Activated CD8-positive, alpha-beta memory T cell treated with anti-CD3 and anti-CD28 coated beads, Interleukin-2, amount 50 U/mL, for 24 hours (primary cell): Measurements from ENCODE around the gene PAFAH1B1.
A peak's percentile ranks its signal among the peaks of the same experiment; 100 is the strongest.

Experiments
- DNase-seq: peaks from one replicate; pipeline ENCODE4 v3.0.0-alpha.2; 2020; ENCODE audit errors: extremely low read depth

Gene PAFAH1B1

DNA sequence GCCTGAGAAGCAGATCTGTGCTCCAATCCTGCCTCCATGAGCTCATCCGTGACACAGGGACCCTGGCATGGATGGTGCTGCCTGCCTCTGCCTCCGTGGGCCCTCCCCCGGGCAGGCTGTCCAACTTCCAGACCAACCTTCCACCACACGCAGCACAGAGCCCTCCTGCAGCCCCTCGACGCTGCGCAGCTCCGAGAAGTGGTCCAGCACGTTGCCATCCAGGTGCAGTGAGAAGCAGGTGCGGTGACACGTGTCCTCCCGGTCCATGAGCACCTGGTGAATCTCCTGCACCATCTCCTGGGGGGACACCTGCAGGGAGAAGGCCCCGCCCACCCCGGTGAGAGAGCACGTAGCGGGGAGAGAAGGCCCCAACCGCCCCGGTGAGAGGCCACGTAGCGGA, 109.7 kb downstream of the PAFAH1B1 start:
- DNase-seq, result no peak

GRCh38 chr17:2703606-2704005, 110.2 kb downstream of the PAFAH1B1 start:
- no peak for DNase-seq

DNA sequence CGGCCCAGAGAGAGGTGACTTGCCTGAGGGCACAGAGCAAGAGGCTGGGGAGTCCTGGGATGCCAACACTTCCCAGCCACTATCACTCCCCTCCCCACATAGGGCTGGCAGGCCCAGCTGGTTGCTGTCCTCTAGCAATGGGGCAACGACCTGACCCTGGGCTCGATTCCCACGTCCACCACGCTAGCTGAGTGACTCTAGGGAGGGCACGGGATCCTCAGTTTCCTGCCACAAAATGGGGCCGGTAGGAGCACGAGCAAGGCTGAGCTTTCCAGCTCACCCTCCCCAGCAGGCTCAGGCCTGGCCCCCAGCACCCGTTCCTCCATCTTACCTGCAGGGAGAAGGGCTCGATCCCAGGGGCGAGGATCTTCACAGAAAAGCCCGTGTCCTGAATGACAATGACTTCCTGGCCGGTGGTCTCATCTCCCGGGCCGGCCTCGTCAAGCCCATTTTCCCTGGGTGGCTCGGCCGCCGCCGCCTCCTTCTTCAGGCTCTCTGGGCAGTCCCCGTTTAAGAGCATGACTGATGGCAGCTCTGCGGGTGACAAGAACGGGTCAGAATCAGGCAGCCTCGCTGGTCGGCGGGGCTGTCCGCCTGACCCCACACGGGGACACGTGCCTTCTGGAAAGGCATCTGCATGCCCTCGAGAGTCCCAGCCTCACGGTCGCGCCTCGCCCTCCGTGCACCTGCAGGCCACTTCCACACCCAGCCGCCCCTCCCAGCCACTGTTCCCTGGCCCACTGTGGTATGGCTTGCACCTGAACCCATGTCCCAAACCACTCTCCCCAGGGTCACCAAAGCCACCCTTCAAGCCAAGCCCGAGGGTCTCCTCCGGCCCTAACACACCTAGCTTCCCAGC, 110.8 kb downstream of the PAFAH1B1 start:
- no peak for DNase-seq

DNA sequence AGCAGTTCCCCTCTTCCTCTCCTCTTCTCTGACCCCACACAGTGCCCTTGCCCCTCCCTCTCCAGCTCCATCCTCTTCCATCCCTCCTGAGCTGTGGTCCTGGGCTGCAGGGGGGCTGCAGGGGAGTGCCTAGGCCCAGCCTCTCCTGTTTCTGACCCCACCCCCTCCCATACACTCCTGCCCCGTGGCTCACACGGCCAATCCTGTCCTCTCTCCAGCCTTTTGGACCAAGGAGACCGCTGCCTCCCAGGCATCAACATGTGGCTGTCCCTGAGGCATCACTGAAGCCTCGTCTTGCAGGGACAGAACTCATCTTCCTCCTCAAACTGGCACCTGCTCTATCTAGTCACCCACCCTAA, 111.4 kb downstream of the PAFAH1B1 start:
- no peak for DNase-seq

DNA sequence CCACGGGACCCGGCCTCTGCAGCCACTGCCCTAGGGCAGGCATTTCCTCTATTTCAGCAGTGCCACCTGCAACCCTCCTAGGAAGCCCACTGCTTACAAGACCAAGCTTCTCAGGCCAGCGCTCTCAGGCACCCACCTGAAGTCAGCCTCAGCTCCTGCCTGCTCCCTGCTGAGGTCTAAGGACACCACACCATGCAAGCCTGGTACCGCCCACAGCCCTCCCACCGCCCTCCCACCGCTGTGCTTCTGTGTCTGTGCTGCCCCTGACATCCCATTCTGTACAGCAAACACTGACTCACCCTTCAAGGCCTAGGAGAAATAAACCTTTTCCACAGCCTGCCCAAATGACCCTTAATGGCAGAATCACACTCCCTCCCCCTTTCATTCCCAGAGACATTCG, 111.8 kb downstream of the PAFAH1B1 start:
- no peak for DNase-seq

GRCh38 chr17:2705888-2706795, 112.7 kb downstream of the PAFAH1B1 start:
- DNase-seq, result no peak

GRCh38 chr17:2706911-2707510, 113.6 kb downstream of the PAFAH1B1 start:
- no peak for DNase-seq

DNA sequence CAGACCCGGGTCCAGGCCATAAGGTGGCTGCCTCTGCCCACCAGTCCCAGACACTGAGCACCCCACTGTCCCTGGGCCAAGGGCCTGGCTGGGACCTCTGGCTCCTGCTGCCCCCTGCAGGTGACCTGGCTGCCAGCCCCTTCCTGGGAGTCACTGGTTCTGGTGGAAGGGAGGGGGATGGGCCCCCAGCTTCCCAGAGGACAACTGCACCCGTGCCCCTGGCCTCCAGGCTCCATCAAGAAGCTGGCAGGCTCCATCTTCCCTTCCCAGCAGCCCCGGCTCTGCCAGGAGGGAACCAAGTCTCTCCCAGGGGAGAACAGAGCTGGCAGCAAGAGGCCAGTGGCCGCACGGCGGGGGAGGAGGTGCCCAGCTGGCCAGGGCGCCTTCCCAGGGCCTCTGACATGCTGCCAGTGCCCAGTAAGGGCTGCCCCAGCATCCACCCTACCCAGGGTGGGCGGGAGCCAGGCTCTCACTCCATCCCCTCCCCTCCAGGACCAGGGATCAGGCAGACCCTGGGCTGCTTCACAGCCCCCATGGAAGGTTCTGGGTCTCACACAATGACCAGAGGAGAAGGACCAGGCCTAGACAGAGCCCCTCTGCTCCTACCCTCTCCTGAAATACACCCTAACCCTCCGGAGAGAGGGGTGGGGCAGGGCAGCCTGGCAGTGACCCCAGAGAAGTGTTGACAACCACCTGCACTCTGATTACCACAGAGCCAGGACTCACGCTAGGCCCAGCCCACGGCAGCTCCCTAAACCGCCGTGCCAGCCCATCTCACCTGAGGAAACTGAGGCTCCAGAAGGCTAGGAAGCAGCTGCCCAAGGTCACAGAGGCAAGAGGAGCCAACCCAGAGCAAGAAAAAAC, 114.5 kb downstream of the PAFAH1B1 start:
- no peak for DNase-seq

DNA sequence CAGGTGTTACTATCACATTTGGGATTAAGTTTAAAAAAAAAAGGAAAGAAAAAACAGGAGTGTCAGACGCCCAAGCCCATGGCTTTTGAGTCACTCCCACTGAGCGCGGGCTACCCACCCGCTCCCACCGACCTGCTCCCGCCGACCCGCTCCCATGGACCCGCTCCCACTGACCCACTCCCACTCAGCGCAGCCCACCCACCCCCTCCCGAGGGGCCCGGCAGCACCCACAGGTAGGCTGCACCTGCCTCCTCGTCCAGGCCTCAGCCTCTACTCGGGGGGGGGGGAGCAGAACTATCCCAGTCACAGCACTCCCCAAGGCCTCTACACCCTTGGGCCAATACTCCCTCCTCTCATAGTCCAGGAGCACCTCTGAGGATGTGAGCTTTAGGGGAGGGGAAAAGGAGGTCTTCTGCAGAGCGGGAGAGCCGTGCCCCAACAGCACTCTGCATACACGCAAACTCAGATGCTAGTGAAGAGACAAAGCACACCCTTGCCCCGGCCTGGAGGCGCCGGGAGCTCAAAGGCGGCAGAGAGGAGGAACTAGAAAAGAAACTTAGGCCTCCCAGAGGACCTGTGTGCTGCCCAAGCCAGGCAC, 115.2 kb downstream of the PAFAH1B1 start:
- no peak for DNase-seq

DNA sequence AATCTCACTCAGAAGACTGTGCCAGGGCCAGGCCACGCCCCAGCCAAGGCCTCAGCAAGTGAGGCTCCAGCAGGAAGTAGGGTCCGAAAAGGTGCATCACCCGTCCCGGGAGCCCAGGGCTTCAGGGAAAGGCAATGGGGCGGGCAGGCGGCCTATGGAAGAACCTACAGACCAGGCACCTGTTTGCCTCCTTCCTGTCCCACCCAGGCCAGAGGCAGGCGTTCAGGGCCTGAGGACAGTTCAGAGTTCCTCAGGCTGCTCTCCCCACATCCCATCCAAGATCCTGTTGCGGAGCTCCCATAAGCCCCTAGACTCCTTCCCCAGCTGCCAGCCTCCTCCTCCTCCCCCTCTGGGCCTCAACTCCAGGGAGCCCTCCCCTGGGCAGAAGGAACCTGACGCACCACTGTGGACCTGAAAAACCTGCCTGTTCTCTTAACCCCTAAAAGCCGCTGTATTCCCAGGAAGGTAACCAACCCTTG, 115.8 kb downstream of the PAFAH1B1 start:
- no peak for DNase-seq

DNA sequence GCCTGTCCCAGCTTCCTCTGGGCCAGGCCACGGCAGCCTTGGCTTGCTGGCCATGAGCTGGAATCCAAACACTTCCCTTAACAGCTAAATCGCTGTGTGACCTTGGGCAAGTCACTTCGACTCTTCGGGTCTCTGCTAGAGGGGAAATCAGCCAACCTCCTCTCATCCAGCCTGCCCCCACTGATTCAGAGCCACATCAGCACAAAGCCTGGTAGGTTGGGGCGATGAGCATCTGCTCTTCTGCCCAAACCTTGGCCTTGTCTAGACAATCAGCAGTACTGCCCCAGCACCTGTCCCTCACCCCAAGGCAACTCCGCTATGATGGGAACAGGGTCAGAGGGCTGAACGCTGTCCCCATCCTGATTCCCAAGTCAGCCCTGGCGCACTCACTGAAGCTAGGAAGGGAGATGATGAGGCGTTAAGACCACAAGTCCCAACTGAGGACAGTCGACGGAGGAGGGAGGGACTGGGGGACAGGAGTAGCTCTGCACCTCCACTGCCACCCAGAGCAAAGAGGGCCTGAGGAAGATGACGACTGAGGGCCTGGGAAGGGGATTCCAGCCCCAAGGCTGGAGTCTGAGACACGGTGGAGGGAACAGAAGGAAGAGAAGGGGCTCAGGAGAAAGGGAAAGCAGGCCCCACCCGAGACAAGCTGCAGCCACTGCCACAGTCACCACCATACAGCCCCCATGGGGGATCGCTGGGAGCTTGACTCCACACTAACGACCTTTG, 116.8 kb downstream of the PAFAH1B1 start:
- DNase-seq, result no peak

- DNase-seq, result no peak
These were observed 117.6 kb downstream of the PAFAH1B1 start for GRCh38 chr17:2710803-2711607.

- DNase-seq, result peak; percentile 90
These were observed 118.3 kb downstream of the PAFAH1B1 start, which contains the start of gene CLUH for GRCh38 chr17:2711608-2712299. Gene CLUH, minus strand, starts transcription at chr17:2711764. Its CDS starts 103 bp downstream, at chr17:2711661.

GRCh38 chr17:2712300-2713043, 119.0 kb downstream of the PAFAH1B1 start:
- no peak for DNase-seq

DNA sequence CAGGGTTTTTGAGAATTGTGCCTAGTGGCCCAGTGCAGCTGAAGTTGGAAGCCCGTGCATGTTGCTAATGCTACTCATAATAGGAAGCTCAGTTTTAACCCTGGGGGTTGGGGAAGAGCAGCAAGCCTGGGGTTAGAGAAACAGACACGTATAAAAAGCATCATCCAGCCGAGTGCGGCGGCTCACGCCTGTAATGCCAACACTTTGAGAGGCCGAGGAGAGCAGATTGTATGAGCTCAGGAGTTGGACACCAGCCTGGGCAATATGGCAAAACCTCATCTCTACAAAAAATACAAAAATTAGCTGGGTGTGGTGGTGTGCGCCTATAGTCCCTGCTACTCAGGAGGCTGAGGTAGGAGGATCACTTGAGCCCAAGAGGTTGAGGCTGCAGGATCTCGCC, 120.4 kb downstream of the PAFAH1B1 start:
- DNase-seq, result no peak

- no peak for DNase-seq
These were observed 123.2 kb downstream of the PAFAH1B1 start for GRCh38 chr17:2716649-2717048.

DNA sequence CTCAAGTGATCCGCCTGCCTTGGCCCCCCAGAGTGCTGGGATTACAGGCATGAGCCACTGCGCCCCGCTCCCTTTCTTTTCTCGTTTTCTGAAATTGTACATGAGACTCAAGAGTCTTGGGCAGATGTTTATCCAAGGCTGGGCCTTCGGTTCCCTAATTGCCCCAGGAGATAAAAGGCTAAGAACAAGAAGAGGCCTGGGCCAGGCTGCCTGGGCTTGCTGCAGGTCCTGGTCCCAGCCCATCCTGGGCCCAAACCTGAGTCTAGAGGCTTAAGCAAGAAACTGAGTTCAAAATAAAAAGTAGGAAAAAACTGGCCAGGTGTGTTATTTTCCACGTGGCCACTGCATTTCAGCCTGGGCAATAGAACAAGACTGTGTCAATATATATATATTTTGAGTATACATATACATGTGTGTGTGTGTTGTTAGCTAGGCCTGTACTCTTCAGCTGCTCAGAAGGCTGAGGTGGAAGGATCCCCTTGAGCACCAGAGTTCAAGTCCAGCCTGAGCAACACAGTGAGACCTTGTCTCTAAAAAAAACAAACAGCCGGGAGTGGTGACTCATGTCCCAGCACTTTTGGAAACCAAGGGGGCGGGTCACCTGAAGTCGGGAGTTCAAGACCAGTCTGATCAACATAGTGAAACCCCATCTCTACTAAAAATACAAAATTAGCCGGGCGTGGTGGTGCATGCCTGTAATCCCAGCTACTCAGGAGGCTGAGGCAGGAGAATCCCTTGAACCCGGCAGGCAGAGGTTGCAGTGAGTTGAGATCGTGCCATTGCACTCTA, 124.9 kb downstream of the PAFAH1B1 start:
- DNase-seq, result no peak
